ENCODE measurements around the gene FBXL13. TPM values are rescaled to one million over a fixed set of nuclear protein-coding genes. Genes with fewer than 3 reads are reported as not detected.
"Not testable (repeated sequence)": the region's sequence is repeated elsewhere in the genome, so short reads cannot be mapped to it uniquely, and the experiment has no call there.

Gene FBXL13
- total and polyA plus RNA-seq, 2 experiments from 2014 or later: 2.1 to 2.2 TPM

GRCh38 chr7:103051519-103051918 is 23.1 kb downstream of the FBXL13 start:
- no peak for DNase-seq (ENCODE audit: low read depth in 1 of 2, low spot score in 1 of 2)
- Histone ChIP-seq H3K4me3 (no peak overlapping the region), H3K27ac (no peak overlapping the region), H3K9me3 (ENCODE audit: low read depth) (no peaks in the 10 kb centered on the region), H3K4me1 (ENCODE audit: low read depth) (no peaks in the 10 kb centered on the region), H3K27me3 (no peaks in the 10 kb centered on the region), H3K36me3 (no peaks in the 10 kb centered on the region)
- TF ChIP-seq CTCF (IDR thresholded peaks at IDR 0.05; ENCODE audit: low read depth, low read length): no peak

- no peak for TF ChIP-seq CTCF (IDR thresholded peaks at IDR 0.05; ENCODE audit: low read depth, low read length)
- DNase-seq (ENCODE audit: low read depth in 1 of 2, low spot score in 1 of 2): no peak
- no peaks in the 10 kb centered on the region for H3K4me1 ChIP-seq (ENCODE audit: low read depth)
- no peaks in the 10 kb centered on the region for H3K27me3 ChIP-seq
- H3K36me3 ChIP-seq: no peaks in the 10 kb centered on the region
- H3K9me3 ChIP-seq (ENCODE audit: low read depth): no peaks in the 10 kb centered on the region
- no peak overlapping the region for H3K4me3 ChIP-seq
- H3K27ac ChIP-seq: no peak overlapping the region
These were observed 25.8 kb downstream of the FBXL13 start for GRCh38 chr7:103048833-103049232.

- not testable (repeated sequence) for H3K9me3 ChIP-seq (ENCODE audit: low read depth); H3K27ac ChIP-seq; H3K36me3 ChIP-seq; H3K4me1 ChIP-seq (ENCODE audit: low read depth); DNase-seq (ENCODE audit: low read depth in 1 of 2, low spot score in 1 of 2); H3K27me3 ChIP-seq; H3K4me3 ChIP-seq
These were observed 32.8 kb downstream of the FBXL13 start for GRCh38 chr7:103041815-103042214.

GRCh38 chr7:103037823-103038739 is 36.5 kb downstream of the FBXL13 start:
- not testable (repeated sequence) for H3K4me1 ChIP-seq (ENCODE audit: low read depth); DNase-seq (ENCODE audit: low read depth in 1 of 2, low spot score in 1 of 2); H3K9me3 ChIP-seq (ENCODE audit: low read depth); H3K27me3 ChIP-seq; H3K36me3 ChIP-seq; H3K27ac ChIP-seq; H3K4me3 ChIP-seq

GRCh38 chr7:103037476-103037822 is 37.1 kb downstream of the FBXL13 start:
- no peaks in the 10 kb centered on the region for H3K27me3 ChIP-seq
- H3K9me3 ChIP-seq (ENCODE audit: low read depth): no peaks in the 10 kb centered on the region
- no peak for DNase-seq (ENCODE audit: low read depth in 1 of 2, low spot score in 1 of 2)
- no peaks in the 10 kb centered on the region for H3K4me1 ChIP-seq (ENCODE audit: low read depth)
- H3K27ac ChIP-seq: no peak overlapping the region
- H3K4me3 ChIP-seq: no peak overlapping the region
- TF ChIP-seq CTCF (IDR thresholded peaks at IDR 0.05; ENCODE audit: low read depth, low read length): no peak
- H3K36me3 ChIP-seq: no peaks in the 10 kb centered on the region

GRCh38 chr7:103034318-103034717 is 40.3 kb downstream of the FBXL13 start:
- H3K27ac ChIP-seq; H3K4me1 ChIP-seq (ENCODE audit: low read depth); H3K9me3 ChIP-seq (ENCODE audit: low read depth); H3K27me3 ChIP-seq; H3K36me3 ChIP-seq; DNase-seq (ENCODE audit: low read depth in 1 of 2, low spot score in 1 of 2); H3K4me3 ChIP-seq: not testable (repeated sequence)

- Histone ChIP-seq H3K4me3 (no peak overlapping the region), H3K27me3 (no peaks in the 10 kb centered on the region), H3K9me3 (ENCODE audit: low read depth) (no peaks in the 10 kb centered on the region), H3K4me1 (ENCODE audit: low read depth) (no peaks in the 10 kb centered on the region), H3K27ac (no peak overlapping the region), H3K36me3 (no peaks in the 10 kb centered on the region)
- no peak for DNase-seq (ENCODE audit: low read depth in 1 of 2, low spot score in 1 of 2)
- no peak for TF ChIP-seq CTCF (IDR thresholded peaks at IDR 0.05; ENCODE audit: low read depth, low read length)
These were observed 42.8 kb downstream of the FBXL13 start for GRCh38 chr7:103031781-103032180.
